Stomach (tissue), 4 donors: ENCODE results near the gene DNAI7.

Experiments used
- CTCF ChIP-seq, 7 experiments: fragments of 450-650 bp in 4 of 7; fragments of 200-600 bp in 3 of 7; sonication (generic) in 3 of 7; IDR thresholded peaks; one replicate each; pipeline ENCODE4 v1.5.1; 2016 to 2019; ENCODE audit warnings: antibody characterized with exemption in 7 of 7, control low read depth in 2 of 7, mild to moderate bottlenecking in 1 of 7
- EP300 ChIP-seq: sonication (generic); formaldehyde crosslinking; IDR thresholded peaks from one replicate; pipeline ENCODE4 v1.6.1; 2017; ENCODE audit warnings: antibody characterized with exemption

- TF ChIP-seq CTCF (IDR thresholded peaks at IDR 0.05): no peak
- no peak for TF ChIP-seq EP300
These were observed 41.7 kb upstream of the DNAI7 start for GRCh38 chr12:25236626-25237025.
